H9 (cell line): ENCODE measurements around the gene ACOXL. TPM values are rescaled to one million over a fixed set of nuclear protein-coding genes. Genes with fewer than 3 reads are reported as not detected.
A peak's percentile ranks its signal among the peaks of the same experiment; 100 is the strongest.

Source experiments
- DNase-seq: peaks from one replicate; pipeline ENCODE4 v3.0.0-alpha.2; 2017
- H2AFZ ChIP-seq: one replicate; pipeline ENCODE4 v1.6.1; 2013; ENCODE audit warnings: mild to moderate bottlenecking, low read length, control low read depth, moderate library complexity
- H2AK5ac ChIP-seq: 2 replicates; pipeline ENCODE4 v1.6.1; 2013; ENCODE audit warnings: low read length, control low read depth, mixed read lengths; ENCODE audit not compliant: insufficient read length
- H2BK120ac ChIP-seq: one replicate; pipeline ENCODE4 v1.6.1; 2013; ENCODE audit warnings: low read depth, mild to moderate bottlenecking, low read length, control low read depth, inconsistent platforms; ENCODE audit not compliant: poor library complexity, severe bottlenecking
- H2BK12ac ChIP-seq: 2 replicates; pipeline ENCODE4 v1.6.1; 2013; ENCODE audit warnings: low read length, control low read depth, mixed read lengths, low read depth; ENCODE audit not compliant: insufficient read length
- H2BK15ac ChIP-seq: 2 replicates; pipeline ENCODE4 v1.6.1; 2013; ENCODE audit warnings: low read depth, low read length, control low read depth
- H2BK20ac ChIP-seq: one replicate; pipeline ENCODE4 v1.6.1; 2013; ENCODE audit warnings: low read depth, mild to moderate bottlenecking, low read length, control low read depth, inconsistent platforms; ENCODE audit not compliant: poor library complexity, severe bottlenecking
- H2BK5ac ChIP-seq: 2 replicates; pipeline ENCODE4 v1.6.1; 2013; ENCODE audit warnings: low read length, control low read depth, mixed read lengths; ENCODE audit not compliant: insufficient read length
- H3K14ac ChIP-seq: 2 replicates; pipeline ENCODE4 v1.6.1; 2013; ENCODE audit warnings: low read length, control low read depth; ENCODE audit not compliant: insufficient read depth
- H3K18ac ChIP-seq: 2 replicates; pipeline ENCODE4 v1.6.1; 2013; ENCODE audit warnings: low read depth, mild to moderate bottlenecking, mixed read lengths, low read length, control low read depth; ENCODE audit not compliant: insufficient read length
- H3K23ac ChIP-seq: 2 replicates; pipeline ENCODE4 v1.6.1; 2013; ENCODE audit warnings: low read length, control low read depth, mixed read lengths, low read depth; ENCODE audit not compliant: insufficient read length
- H3K23me2 ChIP-seq: 2 replicates; pipeline ENCODE4 v1.6.1; 2013; ENCODE audit warnings: low read depth, mild to moderate bottlenecking, mixed read lengths, low read length, control low read depth; ENCODE audit not compliant: insufficient read length, poor library complexity, severe bottlenecking
- H3K27ac ChIP-seq: 2 replicates; pipeline ENCODE4 v1.5.1; 2013; ENCODE audit warnings: low read length, control low read depth, mixed read lengths, low read depth; ENCODE audit not compliant: insufficient read length
- H3K27me3 ChIP-seq: 2 replicates; pipeline ENCODE4 v1.6.1; 2013; ENCODE audit warnings: low read length, control low read depth, inconsistent platforms; ENCODE audit not compliant: insufficient read depth
- H3K4ac ChIP-seq: 2 replicates; pipeline ENCODE4 v1.6.1; 2013; ENCODE audit warnings: low read depth, mild to moderate bottlenecking, control low read depth, inconsistent platforms, low read length, moderate library complexity
- H3K4me1 ChIP-seq: 2 replicates; pipeline ENCODE4 v1.6.1; 2013; ENCODE audit warnings: low read length, control low read depth, inconsistent platforms; ENCODE audit not compliant: insufficient read depth
- H3K4me2 ChIP-seq: 2 replicates; pipeline ENCODE4 v1.6.1; 2013; ENCODE audit warnings: low read length, control low read depth, mixed read lengths; ENCODE audit not compliant: insufficient read length, insufficient read depth
- H3K56ac ChIP-seq: 2 replicates; pipeline ENCODE4 v1.6.1; 2013; ENCODE audit warnings: low read depth, mild to moderate bottlenecking, mixed read lengths, low read length, control low read depth; ENCODE audit not compliant: insufficient read length
- H3K79me1 ChIP-seq: 2 replicates; pipeline ENCODE4 v1.6.1; 2013; ENCODE audit warnings: low read depth, mild to moderate bottlenecking, moderate library complexity, low read length, control low read depth, inconsistent platforms; ENCODE audit not compliant: insufficient read depth, poor library complexity, severe bottlenecking
- H3K79me2 ChIP-seq: 2 replicates; pipeline ENCODE4 v1.6.1; 2013; ENCODE audit warnings: low read length, control low read depth, inconsistent platforms; ENCODE audit not compliant: insufficient read depth
- H3K9ac ChIP-seq: 2 replicates; pipeline ENCODE4 v1.6.1; 2013; ENCODE audit warnings: low read length, control low read depth, mixed read lengths; ENCODE audit not compliant: insufficient read length; ENCODE audit errors: extremely low read depth
- H3K9me3 ChIP-seq: one replicate; pipeline ENCODE4 v1.6.1; 2013; ENCODE audit warnings: low read depth, low read length, inconsistent platforms; ENCODE audit not compliant: control insufficient read depth
- H3T11ph ChIP-seq: one replicate; pipeline ENCODE4 v1.6.1; 2013; ENCODE audit warnings: mild to moderate bottlenecking, low read length, control low read depth, inconsistent platforms
- H4K20me1 ChIP-seq: one replicate; pipeline ENCODE4 v1.6.1; 2013; ENCODE audit not compliant: control insufficient read depth, insufficient read length, insufficient read depth
- H4K5ac ChIP-seq: 2 replicates; pipeline ENCODE4 v1.6.1; 2013; ENCODE audit warnings: low read depth, mild to moderate bottlenecking, mixed read lengths, low read length, control low read depth; ENCODE audit not compliant: insufficient read length
- H4K8ac ChIP-seq: replicated peaks from 2 replicates; pipeline ENCODE4 v1.6.1; 2013; ENCODE audit warnings: low read length, control low read depth, mixed read lengths, low read depth; ENCODE audit not compliant: insufficient read length
- H4K91ac ChIP-seq: 2 replicates; pipeline ENCODE4 v1.6.1; 2013; ENCODE audit warnings: low read depth, mild to moderate bottlenecking, moderate library complexity, mixed read lengths, low read length, control low read depth; ENCODE audit not compliant: insufficient read length
- H3K27ac Mint-ChIP-seq, 3 experiments: 2 replicates in 2 of 3; 3 replicates in 1 of 3; pipeline ENCODE4 v1.8.0; 2020 to 2021; ENCODE audit warnings: mixed read lengths in 3 of 3, mild to moderate bottlenecking in 1 of 3, moderate library complexity in 1 of 3
- H3K27me3 Mint-ChIP-seq: 2 replicates; pipeline ENCODE4 v1.8.0; 2021; ENCODE audit warnings: low read depth, mild to moderate bottlenecking, moderate library complexity, mixed read lengths
- H3K36me3 Mint-ChIP-seq, 3 experiments: 2 replicates in 2 of 3; 3 replicates in 1 of 3; pipeline ENCODE4 v1.8.0; 2020 to 2021; ENCODE audit warnings: low read depth in 3 of 3, mixed read lengths in 3 of 3; ENCODE audit not compliant: insufficient read depth in 1 of 3
- H3K4me1 Mint-ChIP-seq, 2 experiments: 2 replicates each; pipeline ENCODE4 v1.8.0; 2020; ENCODE audit warnings: mixed read lengths in 2 of 2
- H3K4me3 Mint-ChIP-seq, 2 experiments: 2 replicates in 1 of 2; 3 replicates in 1 of 2; pipeline ENCODE4 v1.8.0; 2020 to 2021; ENCODE audit warnings: mild to moderate bottlenecking in 2 of 2, mixed read lengths in 2 of 2, moderate library complexity in 1 of 2
- H3K9me3 Mint-ChIP-seq, 2 experiments: 2 replicates in 1 of 2; 3 replicates in 1 of 2; pipeline ENCODE4 v1.8.0; 2020; ENCODE audit warnings: mild to moderate bottlenecking in 2 of 2, mixed read lengths in 2 of 2, moderate library complexity in 1 of 2
- WGBS: extraction: QIAGEN DNeasy Blood & Tissue Kit; methylation state at CpG from one replicate; pipeline ENCODE4 v1.1.7; 2013; ENCODE audit warnings: missing lambda C conversion rate, low lambda C conversion rate, mixed read lengths; ENCODE audit not compliant: insufficient read length; ENCODE audit errors: extremely low coverage; 5-methylcytosine and 5-hydroxymethylcytosine counted together
- total RNA-seq: library from RNA; stranded (reverse); gene quantifications from 2 replicates; pipeline ENCODE4 v1.2.1, GENCODE V29; 2021
- TF ChIP-seq, protein P1 (sequence below): fragments of 200-600 bp; sonication (generic); conservative IDR thresholded peaks from 3 replicates; pipeline ENCODE4 v1.8.0; 2021; ENCODE audit warnings: antibody characterized with exemption, mild to moderate bottlenecking

Gene ACOXL
- total RNA-seq, 1 experiment from 2014 or later: 37.6 TPM

GRCh38 chr2:110820128-110820527 lies 87.8 kb downstream of the ACOXL start:
- no peak overlapping the region for H2AFZ ChIP-seq
- no peaks in the 10 kb centered on the region for H3K23me2 ChIP-seq
- Mint-ChIP-seq H3K9me3 (peaks cover 16 to 17% of the 10 kb centered on the region in 2 experiments), H3K4me3 (no peak overlapping the region), H3K4me1 (no peaks in the 10 kb centered on the region), H3K27me3 (no peaks in the 10 kb centered on the region), H3K36me3 (peaks cover 46 to 83% (median 77%) of the 10 kb centered on the region in 3 experiments), H3K27ac (peak overlapping the region; percentile 6 to 69 (median 29); a peak in 3 of 7 replicates)
- H3K4me2 ChIP-seq: no peak overlapping the region
- no peak overlapping the region for H2BK15ac ChIP-seq
- H3K23ac ChIP-seq: no peak overlapping the region
- no peak overlapping the region for H3K56ac ChIP-seq
- peaks cover 4% of the 10 kb centered on the region for H3K9me3 ChIP-seq
- no peak overlapping the region for H3T11ph ChIP-seq
- TF ChIP-seq, protein P1, sequence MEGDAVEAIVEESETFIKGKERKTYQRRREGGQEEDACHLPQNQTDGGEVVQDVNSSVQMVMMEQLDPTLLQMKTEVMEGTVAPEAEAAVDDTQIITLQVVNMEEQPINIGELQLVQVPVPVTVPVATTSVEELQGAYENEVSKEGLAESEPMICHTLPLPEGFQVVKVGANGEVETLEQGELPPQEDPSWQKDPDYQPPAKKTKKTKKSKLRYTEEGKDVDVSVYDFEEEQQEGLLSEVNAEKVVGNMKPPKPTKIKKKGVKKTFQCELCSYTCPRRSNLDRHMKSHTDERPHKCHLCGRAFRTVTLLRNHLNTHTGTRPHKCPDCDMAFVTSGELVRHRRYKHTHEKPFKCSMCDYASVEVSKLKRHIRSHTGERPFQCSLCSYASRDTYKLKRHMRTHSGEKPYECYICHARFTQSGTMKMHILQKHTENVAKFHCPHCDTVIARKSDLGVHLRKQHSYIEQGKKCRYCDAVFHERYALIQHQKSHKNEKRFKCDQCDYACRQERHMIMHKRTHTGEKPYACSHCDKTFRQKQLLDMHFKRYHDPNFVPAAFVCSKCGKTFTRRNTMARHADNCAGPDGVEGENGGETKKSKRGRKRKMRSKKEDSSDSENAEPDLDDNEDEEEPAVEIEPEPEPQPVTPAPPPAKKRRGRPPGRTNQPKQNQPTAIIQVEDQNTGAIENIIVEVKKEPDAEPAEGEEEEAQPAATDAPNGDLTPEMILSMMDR: no peak
- no peaks in the 10 kb centered on the region for H4K20me1 ChIP-seq
- no CpG with 5 or more reads among the region's 2 CpGs for WGBS
- H3K14ac ChIP-seq: no peak overlapping the region
- no peak overlapping the region for H4K5ac ChIP-seq
- no peak overlapping the region for H2BK12ac ChIP-seq
- H3K27me3 ChIP-seq: no peaks in the 10 kb centered on the region
- no peak overlapping the region for H4K91ac ChIP-seq
- H3K27ac ChIP-seq: no peak overlapping the region
- no peak overlapping the region for H4K8ac ChIP-seq
- no peak for DNase-seq
- no peak overlapping the region for H3K4ac ChIP-seq
- no peak overlapping the region for H3K18ac ChIP-seq
- no peak overlapping the region for H3K9ac ChIP-seq
- no peak overlapping the region for H2BK120ac ChIP-seq
- no peak overlapping the region for H2BK5ac ChIP-seq
- H2BK20ac ChIP-seq: no peak overlapping the region
- no peak overlapping the region for H2AK5ac ChIP-seq
- H3K79me1 ChIP-seq: no peaks in the 10 kb centered on the region
- H3K4me1 ChIP-seq: no peaks in the 10 kb centered on the region
- no peaks in the 10 kb centered on the region for H3K79me2 ChIP-seq
